ENCODE results near the gene HYCC2. TPM values are rescaled to one million over a fixed set of nuclear protein-coding genes. Genes with fewer than 3 reads are reported as not detected.

HYCC2 gene
- total RNA-seq, 1 experiment from 2014 or later = 13.3 TPM

- Histone ChIP-seq H3K27ac (ENCODE audit: insufficient read length, low read depth, low read length) (no peak overlapping the region), H4K20me1 (ENCODE audit: control insufficient read depth, insufficient read depth, insufficient read length) (no peaks in the 10 kb centered on the region), H2BK12ac (ENCODE audit: insufficient read length, low read depth, low read length) (no peak overlapping the region), H3K4ac (ENCODE audit: low read depth, low read length) (no peak overlapping the region), H3K27me3 (ENCODE audit: insufficient read depth, low read length) (no peaks in the 10 kb centered on the region), H3K18ac (ENCODE audit: insufficient read length, low read depth, low read length) (no peak overlapping the region), H4K91ac (ENCODE audit: insufficient read length, low read depth, low read length) (no peak overlapping the region), H3K14ac (ENCODE audit: insufficient read depth, low read length) (no peak overlapping the region), H3K79me1 (ENCODE audit: insufficient read depth, low read depth, low read length, poor library complexity, severe bottlenecking) (no peaks in the 10 kb centered on the region), H3K9ac (ENCODE audit: extremely low read depth, insufficient read length, low read length) (no peak overlapping the region), H2AK5ac (ENCODE audit: insufficient read length, low read length) (no peak overlapping the region), H2AFZ (ENCODE audit: low read length) (no peak overlapping the region), H3K9me3 (ENCODE audit: control insufficient read depth, low read depth, low read length) (no peaks in the 10 kb centered on the region), H3K79me2 (ENCODE audit: insufficient read depth, low read length) (no peaks in the 10 kb centered on the region), H3K4me2 (ENCODE audit: insufficient read depth, insufficient read length, low read length) (no peak overlapping the region), H3K23me2 (ENCODE audit: insufficient read length, low read depth, low read length, poor library complexity, severe bottlenecking) (no peaks in the 10 kb centered on the region), H2BK120ac (ENCODE audit: low read depth, low read length, poor library complexity, severe bottlenecking) (no peak overlapping the region), H3K56ac (ENCODE audit: insufficient read length, low read depth, low read length) (no peak overlapping the region), H2BK15ac (ENCODE audit: low read depth, low read length) (no peak overlapping the region), H2BK20ac (ENCODE audit: low read depth, low read length, poor library complexity, severe bottlenecking) (no peak overlapping the region), H3T11ph (ENCODE audit: low read length) (no peak overlapping the region), H3K4me1 (ENCODE audit: insufficient read depth, low read length) (no peaks in the 10 kb centered on the region), H2BK5ac (ENCODE audit: insufficient read length, low read length) (no peak overlapping the region), H3K23ac (ENCODE audit: insufficient read length, low read depth, low read length) (no peak overlapping the region), H4K5ac (ENCODE audit: insufficient read length, low read depth, low read length) (no peak overlapping the region), H4K8ac (replicated peaks; ENCODE audit: insufficient read length, low read depth, low read length) (no peak overlapping the region)
- Mint-ChIP-seq H3K4me1 (peaks cover 4% of the 10 kb centered on the region in 2 experiments; a peak in 3 of 4 replicates), H3K36me3 (ENCODE audit: insufficient read depth in 1 of 3, low read depth in 3 of 3) (no peaks in the 10 kb centered on the region), H3K27ac (no peak overlapping the region), H3K9me3 (no peaks in the 10 kb centered on the region), H3K4me3 (no peak overlapping the region), H3K27me3 (ENCODE audit: low read depth) (no peaks in the 10 kb centered on the region)
- TF ChIP-seq, protein P1, sequence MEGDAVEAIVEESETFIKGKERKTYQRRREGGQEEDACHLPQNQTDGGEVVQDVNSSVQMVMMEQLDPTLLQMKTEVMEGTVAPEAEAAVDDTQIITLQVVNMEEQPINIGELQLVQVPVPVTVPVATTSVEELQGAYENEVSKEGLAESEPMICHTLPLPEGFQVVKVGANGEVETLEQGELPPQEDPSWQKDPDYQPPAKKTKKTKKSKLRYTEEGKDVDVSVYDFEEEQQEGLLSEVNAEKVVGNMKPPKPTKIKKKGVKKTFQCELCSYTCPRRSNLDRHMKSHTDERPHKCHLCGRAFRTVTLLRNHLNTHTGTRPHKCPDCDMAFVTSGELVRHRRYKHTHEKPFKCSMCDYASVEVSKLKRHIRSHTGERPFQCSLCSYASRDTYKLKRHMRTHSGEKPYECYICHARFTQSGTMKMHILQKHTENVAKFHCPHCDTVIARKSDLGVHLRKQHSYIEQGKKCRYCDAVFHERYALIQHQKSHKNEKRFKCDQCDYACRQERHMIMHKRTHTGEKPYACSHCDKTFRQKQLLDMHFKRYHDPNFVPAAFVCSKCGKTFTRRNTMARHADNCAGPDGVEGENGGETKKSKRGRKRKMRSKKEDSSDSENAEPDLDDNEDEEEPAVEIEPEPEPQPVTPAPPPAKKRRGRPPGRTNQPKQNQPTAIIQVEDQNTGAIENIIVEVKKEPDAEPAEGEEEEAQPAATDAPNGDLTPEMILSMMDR (conservative IDR thresholded peaks at IDR 0.05) = no peak
- DNase-seq = no peak
- WGBS (ENCODE audit: extremely low coverage, insufficient read length, low lambda C conversion rate) = no CpG with 5 or more reads among the region's 2 CpGs
These were observed 36.9 kb upstream of the HYCC2 start for GRCh38 chr2:201108341-201108740.
